HUES64 (cell line): ENCODE measurements around the gene MBNL2.

Experiments used
- H3K27ac ChIP-seq: 2 replicates; pipeline ENCODE4 v1.7.0; 2013; ENCODE audit warnings: low read depth, low read length, inconsistent platforms
- H3K27me3 ChIP-seq: 2 replicates; pipeline ENCODE4 v1.6.1; 2013; ENCODE audit warnings: mild to moderate bottlenecking, low read length; ENCODE audit not compliant: insufficient read depth
- H3K36me3 ChIP-seq: 2 replicates; pipeline ENCODE4 v1.6.1; 2013; ENCODE audit warnings: mild to moderate bottlenecking, low read length; ENCODE audit not compliant: insufficient read depth
- H3K4me1 ChIP-seq: 2 replicates; pipeline ENCODE4 v1.6.1; 2013; ENCODE audit warnings: mild to moderate bottlenecking, low read length, moderate library complexity; ENCODE audit not compliant: insufficient read depth
- H3K4me3 ChIP-seq: 2 replicates; pipeline ENCODE4 v1.5.1; 2013; ENCODE audit warnings: mild to moderate bottlenecking, low read length, moderate library complexity
- H3K9ac ChIP-seq: 2 replicates; pipeline ENCODE4 v1.6.1; 2013; ENCODE audit warnings: mild to moderate bottlenecking, low read depth, low read length
- H3K9me3 ChIP-seq: 2 replicates; pipeline ENCODE4 v1.6.1; 2013; ENCODE audit warnings: low read depth, low read length; ENCODE audit not compliant: insufficient read depth
- WGBS: fragments of 150-250, 120-280 bp; methylation state at CpG from one replicate; pipeline ENCODE4 v1.1.7; 2013; ENCODE audit warnings: missing lambda C conversion rate; 5-methylcytosine and 5-hydroxymethylcytosine counted together

Gene MBNL2

DNA sequence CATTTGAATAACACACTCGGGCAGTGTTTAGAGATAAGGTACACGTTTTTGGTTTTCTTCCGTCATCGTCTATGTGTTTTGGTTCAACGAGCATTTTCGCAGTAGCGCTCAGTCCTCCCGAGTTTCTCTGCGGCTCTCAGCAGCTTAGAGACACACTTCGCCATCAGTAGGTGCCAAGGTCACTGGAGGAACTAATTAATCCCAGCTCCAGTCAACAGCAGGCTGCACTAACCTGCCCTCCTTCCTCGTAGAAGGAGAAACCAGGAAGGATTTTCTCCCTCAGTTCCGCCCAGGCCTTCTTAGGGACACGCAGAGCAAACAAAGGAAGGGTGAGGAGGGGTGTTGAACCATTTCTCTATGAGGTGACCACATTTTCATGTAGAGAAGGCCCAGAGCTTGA, 12.6 kb downstream of the MBNL2 start:
- H3K9me3 ChIP-seq: no peaks in the 10 kb centered on the region
- H3K27ac ChIP-seq: no peak overlapping the region
- peaks cover 15% of the 10 kb centered on the region for H3K4me1 ChIP-seq
- 91% methylated on average over 13 of the region's 13 CpGs for WGBS
- H3K9ac ChIP-seq: no peak overlapping the region
- H3K4me3 ChIP-seq: no peak overlapping the region
- H3K27me3 ChIP-seq: peaks cover 97% of the 10 kb centered on the region
- H3K36me3 ChIP-seq: no peaks in the 10 kb centered on the region

DNA sequence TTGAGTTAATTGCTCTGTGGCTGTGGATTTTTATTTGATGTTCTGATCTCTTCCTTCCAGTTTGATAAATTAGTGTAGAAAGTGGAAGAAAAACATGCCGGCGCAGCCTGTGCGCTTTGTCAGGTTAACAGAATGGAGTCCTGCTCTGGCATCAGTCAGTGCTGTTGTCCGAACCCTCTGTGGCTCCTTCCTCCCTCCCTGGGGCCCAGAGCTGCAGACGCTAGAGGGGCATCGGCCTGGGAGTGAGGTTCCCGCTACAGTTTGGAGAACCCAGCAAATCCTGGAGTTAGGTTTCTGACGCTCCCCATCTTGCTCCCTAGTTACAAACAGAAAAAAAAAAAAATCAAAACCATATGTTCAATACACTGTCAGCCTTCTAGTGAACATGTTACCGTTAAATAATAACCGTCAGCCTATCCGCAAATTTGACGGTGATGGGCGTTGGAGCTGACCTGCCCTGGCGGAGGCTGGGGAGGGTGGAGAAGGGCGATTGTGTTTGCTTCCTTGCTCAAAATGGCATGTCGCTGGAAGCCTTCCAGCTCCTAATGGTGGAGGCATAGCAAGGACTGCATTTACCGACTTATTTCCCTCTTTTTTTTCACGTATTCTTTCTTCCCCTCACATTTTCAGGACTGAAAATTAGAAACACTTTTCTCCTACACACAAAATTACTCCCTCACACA, 13.6 kb downstream of the MBNL2 start:
- no peak overlapping the region for H3K9ac ChIP-seq
- no peak overlapping the region for H3K27ac ChIP-seq
- no peak overlapping the region for H3K4me3 ChIP-seq
- no peaks in the 10 kb centered on the region for H3K9me3 ChIP-seq
- 93% methylated on average over 18 of the region's 18 CpGs for WGBS
- H3K4me1 ChIP-seq: peaks cover 23% of the 10 kb centered on the region
- no peaks in the 10 kb centered on the region for H3K36me3 ChIP-seq
- peaks cover 90% of the 10 kb centered on the region for H3K27me3 ChIP-seq

DNA sequence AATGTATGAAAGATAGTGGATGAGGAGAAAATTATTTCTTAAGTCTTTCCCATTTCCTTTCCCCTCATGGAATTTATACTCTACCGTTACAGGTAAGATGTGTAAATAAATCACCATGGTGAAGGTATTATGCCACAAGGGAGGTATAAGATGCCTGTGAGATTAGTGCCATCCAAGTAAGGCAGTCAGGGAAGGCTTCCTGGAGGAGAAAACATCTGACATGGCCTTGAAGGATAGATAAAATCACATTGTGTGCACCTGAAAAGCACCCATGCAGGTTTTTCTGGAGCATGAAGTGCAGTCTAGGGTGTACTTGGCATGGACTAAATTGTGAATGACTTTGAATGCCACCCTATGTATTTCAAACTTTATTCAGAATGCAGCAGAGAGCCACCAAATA, 15.3 kb downstream of the MBNL2 start:
- 100% methylated on average over 1 of the region's 1 CpG for WGBS
- Histone ChIP-seq H3K4me3 (no peak overlapping the region), H3K27ac (no peak overlapping the region), H3K27me3 (peaks cover 76% of the 10 kb centered on the region), H3K9ac (no peak overlapping the region), H3K4me1 (peaks cover 34% of the 10 kb centered on the region), H3K36me3 (no peaks in the 10 kb centered on the region), H3K9me3 (no peaks in the 10 kb centered on the region)

DNA sequence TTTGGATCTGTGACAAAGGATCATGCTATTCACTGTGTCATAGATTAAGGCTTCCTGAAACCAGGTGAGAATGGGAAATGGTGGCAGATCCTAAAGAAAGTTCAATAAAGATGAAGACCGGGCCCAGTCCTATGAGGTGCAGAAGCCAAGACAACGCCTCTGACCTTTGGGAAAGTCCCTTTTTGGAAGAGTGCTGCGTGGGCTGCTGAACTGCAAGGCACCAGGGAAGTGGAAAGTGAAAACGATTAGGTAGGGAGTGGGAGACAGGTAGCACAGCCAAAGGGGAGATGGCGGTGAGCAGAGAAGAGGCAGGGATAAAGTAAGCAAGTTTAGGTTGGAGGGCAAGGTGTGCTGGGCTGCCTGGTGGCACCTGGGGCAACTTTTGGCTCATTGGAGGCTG, 16.3 kb downstream of the MBNL2 start:
- WGBS: 91% methylated on average over 5 of the region's 5 CpGs
- H3K27ac ChIP-seq: no peak overlapping the region

DNA sequence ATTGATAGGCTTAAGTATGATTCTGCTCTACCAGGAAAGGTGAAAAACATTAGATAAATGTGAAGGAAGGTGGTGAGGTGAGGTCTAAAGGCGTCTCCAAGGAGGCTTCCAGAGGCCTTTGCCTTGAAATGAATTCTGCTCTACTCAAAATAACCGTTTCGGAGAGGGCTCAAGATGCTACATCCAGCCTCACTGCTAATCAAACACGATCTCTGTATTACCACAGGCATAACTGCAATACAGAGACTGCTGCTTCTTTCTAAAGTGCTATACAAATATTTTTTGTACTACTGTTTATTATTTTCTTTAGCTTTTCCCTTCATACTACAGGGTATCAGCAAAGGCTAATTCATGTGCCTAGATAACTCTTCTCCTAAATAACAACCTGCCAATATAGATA, 16.8 kb downstream of the MBNL2 start:
- Histone ChIP-seq H3K9ac (no peak overlapping the region), H3K36me3 (no peaks in the 10 kb centered on the region), H3K4me1 (peaks cover 28% of the 10 kb centered on the region), H3K27me3 (peaks cover 66% of the 10 kb centered on the region), H3K27ac (no peak overlapping the region), H3K4me3 (no peak overlapping the region), H3K9me3 (no peaks in the 10 kb centered on the region)
- 91% methylated on average over 4 of the region's 4 CpGs for WGBS

More for the DNA sequence above, 16.3 kb downstream of the MBNL2 start:
- Histone ChIP-seq H3K4me3 (no peak overlapping the region), H3K36me3 (no peaks in the 10 kb centered on the region), H3K9ac (no peak overlapping the region), H3K9me3 (no peaks in the 10 kb centered on the region), H3K27me3 (peaks cover 70% of the 10 kb centered on the region), H3K4me1 (peaks cover 32% of the 10 kb centered on the region)

DNA sequence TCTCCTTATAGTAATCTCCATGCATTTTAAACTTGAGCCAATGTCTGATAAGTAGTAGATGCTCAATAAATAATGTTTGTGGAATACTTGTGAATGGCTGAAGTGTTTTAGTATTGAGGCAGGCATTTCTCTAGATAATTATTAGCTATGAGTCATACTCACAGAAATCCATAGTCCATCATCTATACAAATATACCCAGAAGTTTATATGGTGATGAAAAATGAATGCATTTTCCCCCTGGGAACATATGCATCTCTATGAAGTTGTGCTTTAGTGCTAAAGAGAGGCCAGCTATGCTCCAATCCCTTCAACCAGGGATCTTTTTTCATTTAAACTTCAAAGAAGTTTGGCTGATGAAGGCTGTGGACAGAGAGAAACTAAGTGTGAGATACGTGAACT, 17.2 kb downstream of the MBNL2 start:
- no peaks in the 10 kb centered on the region for H3K36me3 ChIP-seq
- H3K4me1 ChIP-seq: peaks cover 27% of the 10 kb centered on the region
- H3K27ac ChIP-seq: no peak overlapping the region
- WGBS: 88% methylated on average over 1 of the region's 1 CpG
- no peak overlapping the region for H3K9ac ChIP-seq
- peaks cover 62% of the 10 kb centered on the region for H3K27me3 ChIP-seq
- H3K9me3 ChIP-seq: no peaks in the 10 kb centered on the region
- no peak overlapping the region for H3K4me3 ChIP-seq

DNA sequence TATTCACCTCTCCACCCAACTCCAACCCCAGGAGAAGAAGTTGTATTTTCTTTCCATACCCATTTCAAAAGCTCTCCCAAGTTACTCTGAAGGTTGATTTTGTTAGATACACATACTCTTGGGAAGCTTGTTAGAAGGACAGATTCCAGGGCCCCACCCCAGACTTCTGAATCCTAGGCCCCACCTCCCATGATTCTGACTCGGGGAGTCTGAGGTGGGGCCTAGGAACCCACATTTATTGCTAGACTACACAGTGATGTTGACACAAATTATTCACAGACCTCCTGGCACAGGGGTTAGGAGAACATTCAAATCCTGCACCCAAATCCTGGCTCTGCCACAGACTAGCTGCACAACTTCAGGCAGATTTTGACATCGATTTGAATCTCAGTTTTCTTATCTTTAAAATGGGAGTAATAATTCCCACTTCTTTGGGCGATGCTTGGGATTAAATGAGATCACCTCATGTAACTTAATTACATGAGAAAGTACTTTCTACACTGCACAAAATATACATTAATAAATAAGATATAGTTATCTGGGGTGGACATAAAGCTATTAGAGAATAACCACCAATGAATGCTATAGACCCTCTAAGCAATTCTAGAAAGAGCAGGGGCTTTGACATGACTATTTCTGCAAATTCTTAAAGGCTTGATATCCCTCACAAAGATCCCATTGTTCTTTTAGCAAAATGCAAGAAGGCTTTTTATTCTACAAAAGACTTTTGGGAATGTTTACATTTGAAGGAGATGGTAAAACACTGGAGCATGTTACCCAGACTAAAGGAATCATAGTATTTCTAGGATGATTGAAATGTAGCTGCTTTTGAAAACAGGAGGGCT, 18.0 kb downstream of the MBNL2 start:
- H3K36me3 ChIP-seq: no peaks in the 10 kb centered on the region
- H3K4me3 ChIP-seq: no peak overlapping the region
- H3K27ac ChIP-seq: no peak overlapping the region
- WGBS: 85% methylated on average over 1 of the region's 3 CpGs
- H3K27me3 ChIP-seq: peaks cover 53% of the 10 kb centered on the region
- no peak overlapping the region for H3K9ac ChIP-seq
- peaks cover 27% of the 10 kb centered on the region for H3K4me1 ChIP-seq
- no peaks in the 10 kb centered on the region for H3K9me3 ChIP-seq

DNA sequence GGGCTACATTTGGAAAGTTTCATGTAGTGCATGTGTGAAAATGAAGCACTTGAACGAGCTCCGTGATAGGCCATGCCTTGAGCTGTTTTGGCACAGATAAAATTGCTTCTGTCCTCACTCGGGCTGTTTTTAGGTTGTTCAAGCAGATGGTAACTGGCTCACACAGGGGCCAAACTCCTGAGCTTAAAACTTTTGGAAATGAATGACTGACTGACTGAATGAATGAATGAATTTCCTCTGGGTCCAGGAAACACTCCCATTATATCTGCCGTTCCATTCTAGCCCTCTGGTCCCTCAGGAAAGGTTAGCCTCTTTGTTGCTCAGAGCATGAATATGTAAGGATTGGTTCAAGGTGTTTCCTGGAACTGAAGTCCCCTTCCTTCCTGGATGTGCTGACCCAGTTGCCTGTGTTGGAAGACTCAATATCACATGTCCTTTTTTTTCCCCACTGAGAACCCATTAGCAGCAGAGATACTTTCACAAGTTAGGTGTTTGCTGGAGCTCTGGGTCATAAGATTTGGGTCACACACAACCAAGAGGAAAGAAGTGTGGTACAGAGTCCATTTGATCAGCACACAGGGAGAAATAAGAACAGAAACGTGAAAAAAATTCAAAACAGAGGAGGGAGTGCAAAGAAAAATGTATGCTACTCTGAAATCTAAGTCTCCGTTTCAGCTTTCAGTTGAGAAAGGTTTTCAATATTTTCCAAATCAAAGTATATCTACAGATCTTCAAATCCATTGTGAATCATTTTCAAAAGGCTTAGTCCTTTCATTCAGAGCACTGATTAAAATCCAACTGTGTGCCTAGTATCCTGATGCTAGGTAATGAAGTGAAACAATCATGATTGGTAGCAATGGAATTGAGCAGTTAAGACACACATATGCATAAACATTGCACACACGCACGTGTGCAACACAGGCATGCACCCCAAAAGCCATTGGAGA, 18.9 kb downstream of the MBNL2 start:
- no peaks in the 10 kb centered on the region for H3K36me3 ChIP-seq
- no peak overlapping the region for H3K4me3 ChIP-seq
- no peak overlapping the region for H3K27ac ChIP-seq
- WGBS: 82% methylated on average over 7 of the region's 8 CpGs
- H3K27me3 ChIP-seq: peaks cover 44% of the 10 kb centered on the region
- peaks cover 27% of the 10 kb centered on the region for H3K4me1 ChIP-seq
- H3K9ac ChIP-seq: no peak overlapping the region
- no peaks in the 10 kb centered on the region for H3K9me3 ChIP-seq

DNA sequence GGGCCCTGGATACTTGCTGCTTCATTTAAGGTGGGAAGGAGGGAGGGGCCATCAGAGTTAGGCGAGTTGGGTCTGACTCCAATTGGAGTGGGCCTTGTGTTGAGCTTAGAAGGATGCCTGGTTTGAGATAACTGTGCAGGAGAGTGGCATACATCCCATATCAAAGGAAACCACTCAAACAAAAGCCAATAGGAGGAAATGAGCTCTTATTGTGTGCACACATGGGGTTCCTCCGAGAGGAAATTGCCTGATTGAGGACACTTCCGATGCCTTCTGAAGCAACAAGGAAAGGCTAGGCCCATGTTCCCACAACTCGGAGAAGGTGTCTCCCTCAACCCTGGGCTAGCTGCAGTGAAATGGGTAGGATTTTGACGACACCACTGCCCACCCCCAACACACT, 19.6 kb downstream of the MBNL2 start:
- WGBS: 96% methylated on average over 5 of the region's 5 CpGs
- Histone ChIP-seq H3K9me3 (no peaks in the 10 kb centered on the region), H3K9ac (no peak overlapping the region), H3K36me3 (no peaks in the 10 kb centered on the region), H3K27ac (no peak overlapping the region), H3K27me3 (peaks cover 37% of the 10 kb centered on the region), H3K4me3 (no peak overlapping the region), H3K4me1 (peaks cover 27% of the 10 kb centered on the region)

DNA sequence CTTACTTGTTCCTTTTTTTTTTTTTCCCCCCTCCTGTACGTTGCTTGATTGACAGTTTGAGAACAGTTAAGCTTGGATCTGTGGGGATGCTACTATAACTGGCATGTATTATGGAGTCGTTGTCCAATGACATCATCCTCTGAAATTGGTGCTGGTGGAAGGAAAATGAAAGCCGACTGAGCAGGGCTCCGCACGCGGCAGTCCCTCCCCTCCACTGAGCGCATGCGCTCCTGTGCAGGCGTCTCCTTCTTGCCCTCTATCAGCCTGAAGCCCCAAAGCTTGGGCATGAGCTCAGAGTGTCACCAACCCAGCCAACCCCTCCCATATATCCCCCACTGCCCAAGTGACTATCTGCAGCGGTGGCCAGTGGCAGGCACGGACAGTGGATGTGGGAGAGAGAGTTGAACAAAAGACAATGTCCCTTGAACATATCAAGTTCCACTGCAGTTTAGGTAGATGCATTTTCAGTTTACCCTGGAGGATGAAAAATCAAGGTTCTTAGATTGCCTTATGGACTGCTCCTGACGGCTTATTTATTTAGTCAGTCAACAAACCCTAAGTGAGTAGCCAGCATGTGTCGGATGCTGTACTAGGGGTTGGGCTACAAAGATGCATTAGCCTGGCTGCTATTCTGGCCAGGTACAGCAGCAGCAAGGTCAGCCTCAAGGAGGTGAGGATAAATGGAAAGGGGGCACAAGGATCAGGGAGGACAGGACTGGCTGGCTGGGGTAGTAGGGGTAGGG, 20.8 kb downstream of the MBNL2 start:
- Histone ChIP-seq H3K9ac (no peak overlapping the region), H3K4me3 (no peak overlapping the region), H3K36me3 (no peaks in the 10 kb centered on the region), H3K27ac (no peak overlapping the region), H3K9me3 (no peaks in the 10 kb centered on the region), H3K27me3 (peaks cover 26% of the 10 kb centered on the region), H3K4me1 (peaks cover 27% of the 10 kb centered on the region)
- WGBS: 96% methylated on average over 11 of the region's 13 CpGs
